H9 (cell line): ENCODE data around the gene CD247. TPM values are rescaled to one million over a fixed set of nuclear protein-coding genes. Genes with fewer than 3 reads are reported as not detected.

Experiments used
- DNase-seq: peaks from one replicate; pipeline ENCODE4 v3.0.0-alpha.2; 2017
- H2AFZ ChIP-seq: one replicate; pipeline ENCODE4 v1.6.1; 2013; ENCODE audit warnings: mild to moderate bottlenecking, low read length, control low read depth, moderate library complexity
- H2AK5ac ChIP-seq: 2 replicates; pipeline ENCODE4 v1.6.1; 2013; ENCODE audit warnings: low read length, control low read depth, mixed read lengths; ENCODE audit not compliant: insufficient read length
- H2BK120ac ChIP-seq: one replicate; pipeline ENCODE4 v1.6.1; 2013; ENCODE audit warnings: low read depth, mild to moderate bottlenecking, low read length, control low read depth, inconsistent platforms; ENCODE audit not compliant: poor library complexity, severe bottlenecking
- H2BK12ac ChIP-seq: 2 replicates; pipeline ENCODE4 v1.6.1; 2013; ENCODE audit warnings: low read length, control low read depth, mixed read lengths, low read depth; ENCODE audit not compliant: insufficient read length
- H2BK15ac ChIP-seq: 2 replicates; pipeline ENCODE4 v1.6.1; 2013; ENCODE audit warnings: low read depth, low read length, control low read depth
- H2BK20ac ChIP-seq: one replicate; pipeline ENCODE4 v1.6.1; 2013; ENCODE audit warnings: low read depth, mild to moderate bottlenecking, low read length, control low read depth, inconsistent platforms; ENCODE audit not compliant: poor library complexity, severe bottlenecking
- H2BK5ac ChIP-seq: 2 replicates; pipeline ENCODE4 v1.6.1; 2013; ENCODE audit warnings: low read length, control low read depth, mixed read lengths; ENCODE audit not compliant: insufficient read length
- H3K14ac ChIP-seq: 2 replicates; pipeline ENCODE4 v1.6.1; 2013; ENCODE audit warnings: low read length, control low read depth; ENCODE audit not compliant: insufficient read depth
- H3K18ac ChIP-seq: 2 replicates; pipeline ENCODE4 v1.6.1; 2013; ENCODE audit warnings: low read depth, mild to moderate bottlenecking, mixed read lengths, low read length, control low read depth; ENCODE audit not compliant: insufficient read length
- H3K23ac ChIP-seq: 2 replicates; pipeline ENCODE4 v1.6.1; 2013; ENCODE audit warnings: low read length, control low read depth, mixed read lengths, low read depth; ENCODE audit not compliant: insufficient read length
- H3K23me2 ChIP-seq: 2 replicates; pipeline ENCODE4 v1.6.1; 2013; ENCODE audit warnings: low read depth, mild to moderate bottlenecking, mixed read lengths, low read length, control low read depth; ENCODE audit not compliant: insufficient read length, poor library complexity, severe bottlenecking
- H3K27ac ChIP-seq: 2 replicates; pipeline ENCODE4 v1.5.1; 2013; ENCODE audit warnings: low read length, control low read depth, mixed read lengths, low read depth; ENCODE audit not compliant: insufficient read length
- H3K27me3 ChIP-seq: 2 replicates; pipeline ENCODE4 v1.6.1; 2013; ENCODE audit warnings: low read length, control low read depth, inconsistent platforms; ENCODE audit not compliant: insufficient read depth
- H3K4ac ChIP-seq: 2 replicates; pipeline ENCODE4 v1.6.1; 2013; ENCODE audit warnings: low read depth, mild to moderate bottlenecking, control low read depth, inconsistent platforms, low read length, moderate library complexity
- H3K4me1 ChIP-seq: 2 replicates; pipeline ENCODE4 v1.6.1; 2013; ENCODE audit warnings: low read length, control low read depth, inconsistent platforms; ENCODE audit not compliant: insufficient read depth
- H3K4me2 ChIP-seq: 2 replicates; pipeline ENCODE4 v1.6.1; 2013; ENCODE audit warnings: low read length, control low read depth, mixed read lengths; ENCODE audit not compliant: insufficient read length, insufficient read depth
- H3K56ac ChIP-seq: 2 replicates; pipeline ENCODE4 v1.6.1; 2013; ENCODE audit warnings: low read depth, mild to moderate bottlenecking, mixed read lengths, low read length, control low read depth; ENCODE audit not compliant: insufficient read length
- H3K79me1 ChIP-seq: 2 replicates; pipeline ENCODE4 v1.6.1; 2013; ENCODE audit warnings: low read depth, mild to moderate bottlenecking, moderate library complexity, low read length, control low read depth, inconsistent platforms; ENCODE audit not compliant: insufficient read depth, poor library complexity, severe bottlenecking
- H3K79me2 ChIP-seq: 2 replicates; pipeline ENCODE4 v1.6.1; 2013; ENCODE audit warnings: low read length, control low read depth, inconsistent platforms; ENCODE audit not compliant: insufficient read depth
- H3K9ac ChIP-seq: 2 replicates; pipeline ENCODE4 v1.6.1; 2013; ENCODE audit warnings: low read length, control low read depth, mixed read lengths; ENCODE audit not compliant: insufficient read length; ENCODE audit errors: extremely low read depth
- H3K9me3 ChIP-seq: one replicate; pipeline ENCODE4 v1.6.1; 2013; ENCODE audit warnings: low read depth, low read length, inconsistent platforms; ENCODE audit not compliant: control insufficient read depth
- H3T11ph ChIP-seq: one replicate; pipeline ENCODE4 v1.6.1; 2013; ENCODE audit warnings: mild to moderate bottlenecking, low read length, control low read depth, inconsistent platforms
- H4K20me1 ChIP-seq: one replicate; pipeline ENCODE4 v1.6.1; 2013; ENCODE audit not compliant: control insufficient read depth, insufficient read length, insufficient read depth
- H4K5ac ChIP-seq: 2 replicates; pipeline ENCODE4 v1.6.1; 2013; ENCODE audit warnings: low read depth, mild to moderate bottlenecking, mixed read lengths, low read length, control low read depth; ENCODE audit not compliant: insufficient read length
- H4K8ac ChIP-seq: replicated peaks from 2 replicates; pipeline ENCODE4 v1.6.1; 2013; ENCODE audit warnings: low read length, control low read depth, mixed read lengths, low read depth; ENCODE audit not compliant: insufficient read length
- H4K91ac ChIP-seq: 2 replicates; pipeline ENCODE4 v1.6.1; 2013; ENCODE audit warnings: low read depth, mild to moderate bottlenecking, moderate library complexity, mixed read lengths, low read length, control low read depth; ENCODE audit not compliant: insufficient read length
- H3K27ac Mint-ChIP-seq, 3 experiments: 2 replicates in 2 of 3; 3 replicates in 1 of 3; pipeline ENCODE4 v1.8.0; 2020 to 2021; ENCODE audit warnings: mixed read lengths in 3 of 3, mild to moderate bottlenecking in 1 of 3, moderate library complexity in 1 of 3
- H3K27me3 Mint-ChIP-seq: 2 replicates; pipeline ENCODE4 v1.8.0; 2021; ENCODE audit warnings: low read depth, mild to moderate bottlenecking, moderate library complexity, mixed read lengths
- H3K36me3 Mint-ChIP-seq, 3 experiments: 2 replicates in 2 of 3; 3 replicates in 1 of 3; pipeline ENCODE4 v1.8.0; 2020 to 2021; ENCODE audit warnings: low read depth in 3 of 3, mixed read lengths in 3 of 3; ENCODE audit not compliant: insufficient read depth in 1 of 3
- H3K4me1 Mint-ChIP-seq, 2 experiments: 2 replicates each; pipeline ENCODE4 v1.8.0; 2020; ENCODE audit warnings: mixed read lengths in 2 of 2
- H3K4me3 Mint-ChIP-seq, 2 experiments: 2 replicates in 1 of 2; 3 replicates in 1 of 2; pipeline ENCODE4 v1.8.0; 2020 to 2021; ENCODE audit warnings: mild to moderate bottlenecking in 2 of 2, mixed read lengths in 2 of 2, moderate library complexity in 1 of 2
- H3K9me3 Mint-ChIP-seq, 2 experiments: 2 replicates in 1 of 2; 3 replicates in 1 of 2; pipeline ENCODE4 v1.8.0; 2020; ENCODE audit warnings: mild to moderate bottlenecking in 2 of 2, mixed read lengths in 2 of 2, moderate library complexity in 1 of 2
- WGBS: extraction: QIAGEN DNeasy Blood & Tissue Kit; methylation state at CpG from one replicate; pipeline ENCODE4 v1.1.7; 2013; ENCODE audit warnings: missing lambda C conversion rate, low lambda C conversion rate, mixed read lengths; ENCODE audit not compliant: insufficient read length; ENCODE audit errors: extremely low coverage; 5-methylcytosine and 5-hydroxymethylcytosine counted together
- total RNA-seq: library from RNA; stranded (reverse); gene quantifications from 2 replicates; pipeline ENCODE4 v1.2.1, GENCODE V29; 2021
- TF ChIP-seq, protein P1 (sequence below): fragments of 200-600 bp; sonication (generic); conservative IDR thresholded peaks from 3 replicates; pipeline ENCODE4 v1.8.0; 2021; ENCODE audit warnings: antibody characterized with exemption, mild to moderate bottlenecking

The CD247 gene
- total RNA-seq, 1 experiment from 2014 or later: 1.2 TPM

DNA sequence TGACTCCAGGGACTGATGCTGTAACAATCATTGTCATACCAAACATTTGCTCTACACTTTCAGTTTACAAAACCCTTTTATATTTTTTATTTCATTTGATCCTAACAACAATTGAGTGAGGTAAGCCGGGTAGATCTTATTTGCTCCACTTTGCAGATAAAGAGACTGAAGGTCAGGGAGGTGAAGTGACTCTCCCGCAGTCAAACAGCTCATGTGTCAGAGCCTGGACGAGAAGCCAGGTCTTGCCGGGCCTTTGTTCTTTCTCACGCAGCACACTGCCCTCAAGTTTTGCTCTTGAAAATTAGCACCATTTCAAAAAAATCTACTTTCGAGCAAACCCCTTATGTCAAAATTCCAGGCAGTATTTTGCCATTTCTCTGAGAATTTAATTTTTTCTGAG, 65.2 kb downstream of the CD247 start:
- H3K4me3 Mint-ChIP-seq: no peak overlapping the region
- H2AK5ac ChIP-seq: no peak overlapping the region
- DNase-seq: no peak

More for the DNA sequence above, 65.2 kb downstream of the CD247 start:
- Mint-ChIP-seq H3K27ac (no peak overlapping the region), H3K36me3 (no peaks in the 10 kb centered on the region; a peak in 1 of 7 replicates), H3K4me1 (peaks cover 25% of the 10 kb centered on the region in 2 experiments), H3K27me3 (peaks cover 51% of the 10 kb centered on the region), H3K9me3 (no peaks in the 10 kb centered on the region)
- H3K27ac ChIP-seq: no peak overlapping the region
- no peak overlapping the region for H4K8ac ChIP-seq
- no peaks in the 10 kb centered on the region for H3K79me2 ChIP-seq
- H3K23me2 ChIP-seq: peaks cover 8% of the 10 kb centered on the region
- TF ChIP-seq, protein P1, sequence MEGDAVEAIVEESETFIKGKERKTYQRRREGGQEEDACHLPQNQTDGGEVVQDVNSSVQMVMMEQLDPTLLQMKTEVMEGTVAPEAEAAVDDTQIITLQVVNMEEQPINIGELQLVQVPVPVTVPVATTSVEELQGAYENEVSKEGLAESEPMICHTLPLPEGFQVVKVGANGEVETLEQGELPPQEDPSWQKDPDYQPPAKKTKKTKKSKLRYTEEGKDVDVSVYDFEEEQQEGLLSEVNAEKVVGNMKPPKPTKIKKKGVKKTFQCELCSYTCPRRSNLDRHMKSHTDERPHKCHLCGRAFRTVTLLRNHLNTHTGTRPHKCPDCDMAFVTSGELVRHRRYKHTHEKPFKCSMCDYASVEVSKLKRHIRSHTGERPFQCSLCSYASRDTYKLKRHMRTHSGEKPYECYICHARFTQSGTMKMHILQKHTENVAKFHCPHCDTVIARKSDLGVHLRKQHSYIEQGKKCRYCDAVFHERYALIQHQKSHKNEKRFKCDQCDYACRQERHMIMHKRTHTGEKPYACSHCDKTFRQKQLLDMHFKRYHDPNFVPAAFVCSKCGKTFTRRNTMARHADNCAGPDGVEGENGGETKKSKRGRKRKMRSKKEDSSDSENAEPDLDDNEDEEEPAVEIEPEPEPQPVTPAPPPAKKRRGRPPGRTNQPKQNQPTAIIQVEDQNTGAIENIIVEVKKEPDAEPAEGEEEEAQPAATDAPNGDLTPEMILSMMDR: no peak
- H3T11ph ChIP-seq: no peak overlapping the region
- H3K14ac ChIP-seq: no peak overlapping the region
- H4K91ac ChIP-seq: no peak overlapping the region
- WGBS: no CpG with 5 or more reads among the region's 6 CpGs
- H3K18ac ChIP-seq: no peak overlapping the region
- H2BK15ac ChIP-seq: no peak overlapping the region
- H2AFZ ChIP-seq: no peak overlapping the region
- H3K9me3 ChIP-seq: no peaks in the 10 kb centered on the region
- H2BK120ac ChIP-seq: no peak overlapping the region
- H3K4ac ChIP-seq: no peak overlapping the region
- H3K23ac ChIP-seq: no peak overlapping the region
- no peak overlapping the region for H3K56ac ChIP-seq
- no peaks in the 10 kb centered on the region; the same call in 1 of the 2 replicates for H3K4me1 ChIP-seq
- no peak overlapping the region for H3K4me2 ChIP-seq
- no peak overlapping the region for H3K9ac ChIP-seq
- H2BK12ac ChIP-seq: no peak overlapping the region
- H4K5ac ChIP-seq: no peak overlapping the region
- no peak overlapping the region for H2BK5ac ChIP-seq
- H4K20me1 ChIP-seq: no peaks in the 10 kb centered on the region
- H3K79me1 ChIP-seq: no peaks in the 10 kb centered on the region
- H2BK20ac ChIP-seq: no peak overlapping the region
- H3K27me3 ChIP-seq: peaks cover 8% of the 10 kb centered on the region; the same call in 1 of the 2 replicates
